GM21360 (cell line): ENCODE results near the gene NAV1.

Experiments used
- ATAC-seq: cut with Tn5 transposase; IDR thresholded peaks from one replicate; pipeline ENCODE4 v1.9.1; 2021; ENCODE audit warnings: mild to moderate bottlenecking, moderate library complexity; ENCODE audit not compliant: unreplicated experiment

NAV1 gene

DNA sequence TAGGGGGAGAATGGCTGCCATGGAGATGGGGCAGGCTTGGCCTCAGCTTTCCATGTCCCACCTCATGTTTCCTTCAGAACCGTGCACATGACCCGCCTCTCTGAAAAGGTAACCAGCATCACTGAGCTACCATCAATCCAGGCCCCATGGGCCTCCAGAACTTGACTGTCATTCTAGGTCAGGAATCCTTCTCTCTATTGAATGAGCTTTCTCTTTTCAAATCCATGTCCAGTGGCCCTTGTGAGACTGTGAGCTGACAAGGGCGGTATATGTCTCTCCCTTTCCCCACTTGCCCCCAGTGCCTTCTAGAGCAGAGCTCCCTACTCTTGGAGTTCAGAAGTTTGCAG lies 36.4 kb upstream of the NAV1 start:
- no peak for ATAC-seq

DNA sequence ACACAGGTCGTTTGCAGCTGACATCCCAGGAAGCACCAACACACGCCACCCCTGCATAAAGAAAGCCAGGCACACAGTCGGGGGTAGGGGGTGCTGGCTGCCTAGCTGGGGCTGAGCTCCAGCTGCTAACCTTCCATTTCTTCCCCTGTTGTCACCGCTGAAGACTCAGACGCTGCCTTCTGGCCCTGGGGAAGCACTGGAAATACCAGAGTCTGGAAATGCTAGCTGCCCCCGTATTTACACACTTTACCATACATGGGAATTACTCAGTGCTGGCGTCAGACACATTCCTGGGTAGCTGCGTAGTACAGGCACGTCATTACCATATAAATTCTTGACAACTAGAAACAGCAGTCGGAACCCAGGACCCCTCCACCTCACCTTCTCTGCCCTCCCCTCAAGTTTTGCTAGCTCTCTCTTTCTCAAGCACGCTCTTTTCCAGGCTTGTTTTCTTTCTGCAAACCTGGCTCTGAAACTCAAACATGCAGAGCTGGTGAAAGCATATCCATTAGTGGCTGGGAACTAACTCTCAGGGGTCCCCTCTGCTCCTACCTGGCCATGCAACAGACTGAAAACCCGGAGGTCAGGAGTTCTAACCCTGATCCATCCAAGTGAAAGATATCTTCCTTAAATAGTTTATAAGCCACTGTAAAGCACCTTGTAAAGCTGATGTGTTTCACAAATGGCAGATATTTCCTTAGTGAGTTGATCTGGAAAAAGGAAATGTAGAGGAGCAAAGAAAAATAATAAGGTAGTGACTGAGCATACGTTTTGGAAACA lies 35.3 kb upstream of the NAV1 start:
- ATAC-seq, result no peak

DNA sequence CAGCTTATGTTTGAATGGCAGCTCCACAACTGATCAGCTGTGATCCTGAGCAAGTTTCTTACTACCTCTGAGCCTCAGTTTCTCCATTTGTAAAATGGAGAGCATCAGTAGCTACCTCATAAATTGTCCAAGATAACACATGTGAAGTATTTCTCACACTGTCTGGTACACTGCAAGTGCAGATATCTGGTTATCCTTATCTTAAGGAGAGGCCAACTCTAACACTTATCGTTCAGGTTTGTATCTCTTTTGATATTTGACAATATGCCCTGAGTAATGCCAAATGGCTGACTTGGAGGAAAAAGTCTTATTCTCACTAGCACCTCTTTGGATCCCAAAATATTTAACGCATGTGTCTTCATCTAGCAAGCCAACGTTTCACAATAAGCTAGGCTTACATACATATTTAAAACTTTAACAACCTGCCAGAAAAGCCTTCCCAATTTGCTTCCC lies 34.7 kb upstream of the NAV1 start:
- ATAC-seq, result no peak

DNA sequence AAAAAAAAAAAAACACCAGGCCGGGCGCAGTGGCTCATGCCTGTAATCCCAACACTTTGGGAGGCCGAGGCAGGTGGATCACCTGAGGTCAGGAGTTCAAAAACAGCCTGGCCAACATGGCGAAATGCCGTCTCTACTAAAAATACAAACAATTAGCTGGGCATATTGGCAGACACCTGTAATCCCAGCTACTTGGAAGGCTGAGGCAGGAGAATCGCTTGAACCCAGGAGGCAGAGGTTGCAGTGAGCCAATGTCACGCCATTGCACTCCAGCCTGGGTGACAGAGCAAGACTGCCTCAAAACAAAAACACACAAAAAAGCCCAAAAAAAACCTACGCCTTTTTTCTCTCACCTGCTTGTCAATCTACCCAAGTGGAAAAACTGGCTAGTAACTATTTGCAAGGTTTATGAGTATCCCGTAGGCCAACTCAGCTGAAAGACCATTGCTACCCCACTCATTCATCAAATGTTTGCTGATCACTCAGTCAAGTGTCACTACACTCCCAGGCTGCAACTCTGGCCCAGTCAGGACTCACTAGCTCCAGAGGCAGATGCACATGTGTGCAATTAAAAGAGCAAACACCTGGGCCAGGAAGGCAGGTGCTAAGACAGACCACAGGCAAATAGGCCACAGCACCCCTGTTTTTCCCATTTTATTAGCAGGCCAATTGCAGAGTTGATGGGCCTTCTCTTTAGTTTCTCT lies 34.0 kb upstream of the NAV1 start:
- no peak for ATAC-seq

DNA sequence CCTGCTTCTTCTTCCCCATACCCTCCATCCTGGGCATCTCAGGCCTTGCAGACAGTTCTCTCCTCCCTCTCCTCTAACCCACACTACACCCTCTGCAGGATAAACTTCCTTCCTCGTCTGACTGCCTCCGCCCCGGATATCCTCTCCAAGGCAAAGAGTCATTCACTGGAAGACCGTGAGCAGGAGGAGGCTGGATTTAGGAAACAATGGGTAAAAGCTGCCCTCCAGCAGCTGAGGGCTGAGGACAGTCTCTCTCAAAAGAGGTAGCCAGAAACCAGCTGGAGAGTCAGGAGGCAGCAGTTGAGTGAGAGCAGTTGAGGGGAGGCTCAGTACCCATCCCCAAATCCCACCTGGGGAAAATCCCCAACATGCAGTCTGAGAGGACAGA lies 33.4 kb upstream of the NAV1 start:
- no peak for ATAC-seq

DNA sequence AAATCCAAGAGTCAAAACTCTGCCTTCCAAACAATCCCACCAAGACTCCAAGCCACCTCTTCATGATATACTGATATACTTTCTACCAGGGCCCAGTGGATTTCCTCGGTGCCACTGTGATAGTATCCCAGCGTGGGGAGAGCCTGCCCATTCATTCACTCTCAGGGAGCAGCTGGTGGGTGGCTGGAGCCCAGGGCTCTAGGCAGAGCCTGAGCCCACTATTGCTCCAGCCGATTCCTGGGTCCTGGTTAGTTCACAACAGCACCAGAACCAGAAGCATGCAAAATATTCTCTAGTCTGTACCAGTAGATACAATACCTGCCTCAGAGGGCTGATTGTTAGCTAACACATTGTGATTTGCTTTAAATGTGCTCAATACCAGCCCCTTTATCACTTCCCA lies 32.8 kb upstream of the NAV1 start:
- ATAC-seq, result no peak

DNA sequence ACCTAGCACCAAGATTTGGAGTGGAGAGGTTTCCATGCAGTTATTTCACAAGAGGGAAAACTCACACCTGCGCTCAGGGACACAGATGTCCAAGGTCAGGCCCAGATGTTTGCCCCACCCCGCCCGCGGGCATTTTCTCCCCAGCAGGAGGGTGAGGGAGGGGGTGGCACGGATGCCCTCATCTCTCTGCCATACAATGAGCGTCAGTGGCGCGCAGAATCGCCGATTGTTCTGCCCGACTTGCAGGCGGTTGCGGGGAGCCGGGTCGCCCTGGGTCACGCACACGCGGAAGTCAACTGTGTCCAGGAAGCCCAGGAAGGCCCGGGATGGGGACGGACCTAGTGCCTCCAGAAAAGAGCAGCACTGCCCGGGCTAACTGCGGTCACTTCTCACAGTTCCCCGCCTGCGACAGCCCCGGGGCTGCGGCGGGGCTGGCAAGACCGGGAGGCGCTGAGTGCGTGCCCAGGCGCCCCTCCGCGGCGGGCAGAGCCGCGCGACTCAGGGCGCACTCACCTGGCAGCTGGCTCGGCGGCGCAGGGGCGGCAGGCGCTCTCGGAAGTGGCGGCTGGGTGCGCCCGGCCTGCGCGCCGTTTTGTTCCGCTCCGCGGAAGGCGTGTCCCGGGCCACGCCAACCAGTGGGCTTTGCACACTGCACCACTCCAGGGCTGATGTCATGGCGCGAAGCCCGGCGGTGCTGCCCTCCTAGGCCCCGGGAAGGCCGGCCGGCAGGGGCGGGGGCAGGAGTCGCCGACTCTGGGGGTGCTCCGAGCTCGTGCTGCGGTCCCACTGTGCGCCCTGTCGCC lies 32.2 kb upstream of the NAV1 start, which contains the start of gene CSRP1:
Gene CSRP1 (minus strand): TSS at position 567 of the 803 bp plus-strand sequence. CDS start 10,820 bp downstream, outside the sequence.
- peak; percentile 77 for ATAC-seq

DNA sequence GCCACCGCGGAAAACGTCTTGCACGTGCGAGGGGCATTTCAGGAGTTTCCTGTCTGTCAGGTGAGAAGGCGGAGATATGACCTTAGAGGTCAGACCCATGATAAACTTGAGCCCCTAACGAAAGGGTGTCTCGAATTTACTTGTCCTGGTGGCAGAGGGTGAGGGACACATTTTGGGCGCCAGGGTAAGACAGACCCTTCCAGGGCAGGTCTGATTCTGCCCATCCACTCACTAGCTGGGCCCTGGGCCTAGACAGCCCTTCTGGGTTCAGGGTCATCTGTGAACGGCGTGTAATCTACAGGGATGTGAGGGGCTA lies 31.6 kb upstream of the NAV1 start:
- ATAC-seq, result no peak

DNA sequence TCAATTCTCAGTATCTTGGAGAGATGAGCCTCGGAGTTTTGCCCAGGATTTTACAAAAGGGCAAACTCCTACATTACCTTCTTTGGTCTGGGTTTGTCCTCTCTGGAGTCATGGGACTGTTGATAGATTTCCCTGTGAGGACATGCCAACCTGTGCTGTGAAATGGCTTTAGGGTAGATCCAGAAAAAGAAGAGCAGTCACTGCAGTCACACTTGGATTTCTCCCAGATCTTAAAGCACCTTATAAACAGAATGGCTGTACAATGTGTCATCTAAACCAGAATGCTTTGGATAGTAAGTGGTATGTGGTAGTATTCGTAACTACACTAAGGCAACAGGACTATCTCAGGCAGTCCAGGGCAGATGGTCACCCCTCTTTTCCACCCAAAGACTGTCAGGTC lies 30.1 kb upstream of the NAV1 start:
- no peak for ATAC-seq

DNA sequence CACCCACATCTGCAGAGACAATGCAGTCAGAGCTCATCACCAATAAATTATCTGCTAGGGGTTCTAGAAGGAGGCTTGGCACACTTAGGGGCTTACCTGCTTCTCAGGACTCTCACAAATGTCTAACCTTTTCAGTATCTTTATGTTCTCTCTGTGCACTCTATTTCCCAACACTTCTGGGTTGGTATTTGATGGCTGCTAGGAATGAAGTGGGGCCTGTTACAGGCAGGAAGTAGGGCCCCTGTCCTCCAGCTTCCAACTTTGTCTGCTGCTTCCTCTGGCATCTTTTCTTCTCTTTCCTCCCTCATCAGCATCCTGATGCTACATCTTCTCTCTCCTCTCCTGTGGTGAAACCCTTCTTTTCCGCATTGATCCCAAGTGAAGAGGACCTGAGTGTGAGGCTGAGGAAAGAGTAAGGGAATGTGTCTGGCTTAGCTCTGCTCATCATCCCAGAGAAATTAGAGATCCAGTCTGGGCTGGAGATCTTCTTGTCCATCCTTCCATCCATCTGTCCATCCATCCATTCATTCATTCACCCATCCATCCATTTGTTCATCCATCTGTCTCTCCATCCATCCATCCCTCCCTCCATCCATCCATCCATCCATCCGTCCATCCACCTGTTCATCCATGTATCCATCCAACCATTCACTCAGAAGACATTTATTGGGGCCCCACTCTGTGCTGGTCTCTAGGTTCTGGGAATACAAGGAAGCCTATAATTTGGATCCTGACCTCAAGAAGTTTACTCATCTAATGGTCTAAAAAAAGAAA lies 29.1 kb upstream of the NAV1 start:
- ATAC-seq, result no peak

DNA sequence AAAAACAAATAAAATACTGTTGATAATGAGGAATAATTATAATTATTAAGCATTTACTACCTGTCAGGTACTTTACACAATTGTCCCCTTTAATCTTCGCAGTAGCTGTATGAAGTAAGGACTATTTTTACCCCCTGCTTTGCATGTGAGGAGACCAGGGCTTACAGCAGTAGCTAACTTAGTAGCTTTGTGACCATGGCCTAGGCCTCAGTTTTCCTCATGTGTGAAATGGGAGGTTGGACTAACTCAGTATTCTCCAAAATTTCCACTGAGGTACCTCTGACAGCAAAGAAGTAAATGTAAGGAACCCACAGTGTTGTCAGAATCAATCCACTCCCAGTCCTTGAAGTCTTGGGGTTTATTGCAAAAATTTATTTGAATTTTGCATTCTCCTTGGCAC lies 28.2 kb upstream of the NAV1 start:
- ATAC-seq, result no peak

DNA sequence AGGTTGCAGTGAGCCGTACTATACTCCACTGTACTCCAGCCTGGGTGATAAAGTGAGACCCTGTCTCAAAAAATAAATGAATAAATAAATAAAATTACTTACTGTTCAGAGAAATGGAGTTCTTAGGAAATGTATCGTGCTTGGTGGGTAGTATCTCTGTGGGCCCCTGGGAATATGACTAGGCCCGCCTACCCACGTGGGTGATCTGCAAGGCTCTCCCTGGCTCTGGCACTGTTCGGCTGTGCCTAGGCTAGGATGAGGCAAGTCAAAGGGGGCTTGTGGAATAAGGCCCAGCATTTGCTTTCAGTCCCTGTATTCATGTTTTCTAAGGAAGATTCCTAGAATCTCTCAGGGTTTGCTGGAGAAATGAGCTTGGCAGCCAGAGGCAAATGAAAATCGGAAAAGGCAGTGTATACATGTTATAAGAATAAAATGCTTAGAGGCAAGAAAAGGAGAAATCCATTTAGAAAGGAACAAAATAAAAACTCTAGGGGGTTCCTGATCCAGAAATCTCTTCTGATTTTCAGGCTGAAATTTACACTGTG lies 27.5 kb upstream of the NAV1 start:
- no peak for ATAC-seq

DNA sequence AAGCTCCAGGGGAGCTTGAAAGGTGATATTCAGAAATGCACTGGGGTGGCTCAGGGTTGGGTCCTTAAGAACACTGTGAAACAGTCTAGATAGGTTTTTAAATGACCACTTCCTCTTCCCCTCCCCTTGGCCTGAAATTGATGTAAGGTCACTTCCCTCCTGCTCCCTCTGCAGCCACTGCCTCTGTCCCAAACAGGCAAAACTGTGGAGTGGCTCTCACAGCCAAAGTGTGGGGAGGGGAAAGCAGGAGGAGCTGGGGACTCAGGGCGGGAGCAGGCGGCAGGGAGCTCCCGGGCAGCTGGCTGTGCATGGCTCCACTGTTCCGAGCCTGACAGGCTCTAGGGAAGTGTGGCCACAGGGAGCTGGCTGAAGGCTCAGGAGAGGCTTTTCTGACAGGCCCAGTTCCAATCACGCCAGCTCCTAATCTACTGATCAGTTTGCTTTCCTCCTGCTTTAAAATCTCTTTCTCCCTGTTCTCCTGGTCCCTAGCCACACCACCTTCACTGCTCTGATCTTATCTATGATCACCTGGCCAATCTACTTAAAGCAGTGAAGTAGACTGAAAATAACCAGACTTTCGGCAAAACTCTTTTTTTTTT lies 26.9 kb upstream of the NAV1 start:
- ATAC-seq, result no peak

DNA sequence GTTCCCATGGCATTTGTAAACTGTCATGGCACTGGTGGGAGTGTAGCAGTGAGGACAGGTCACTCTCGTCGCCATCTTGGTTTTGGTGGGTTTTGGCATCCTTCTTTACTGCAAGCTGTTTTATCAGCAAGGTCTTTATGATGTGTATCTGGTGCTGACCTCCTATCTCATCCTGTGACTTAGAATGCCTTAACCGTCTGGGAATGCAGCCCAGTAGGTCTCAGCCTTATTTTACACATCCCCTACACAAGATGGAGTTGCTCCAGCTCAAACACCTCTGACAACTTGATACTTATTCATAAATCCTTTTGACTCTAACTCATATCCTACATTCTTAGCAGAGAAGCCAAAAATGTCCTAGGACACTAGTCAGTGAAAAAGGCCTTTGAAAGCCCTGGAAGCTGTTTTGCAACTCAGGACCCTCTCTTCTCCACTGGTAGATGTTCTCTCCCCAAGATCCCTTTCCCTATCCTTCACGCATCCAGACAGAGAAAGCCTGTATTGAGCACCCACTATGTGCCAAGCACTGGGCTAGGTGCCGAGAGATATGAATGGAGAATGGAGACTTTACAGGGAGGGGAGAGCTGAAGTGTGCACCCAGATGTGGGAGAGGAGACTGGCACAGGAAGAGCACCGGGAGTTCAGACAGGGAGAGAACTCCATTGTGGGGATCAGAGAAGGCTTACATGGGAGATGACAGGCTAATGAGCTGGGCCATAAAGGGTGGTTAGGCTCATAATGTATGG lies 25.3 kb upstream of the NAV1 start:
- no peak for ATAC-seq

DNA sequence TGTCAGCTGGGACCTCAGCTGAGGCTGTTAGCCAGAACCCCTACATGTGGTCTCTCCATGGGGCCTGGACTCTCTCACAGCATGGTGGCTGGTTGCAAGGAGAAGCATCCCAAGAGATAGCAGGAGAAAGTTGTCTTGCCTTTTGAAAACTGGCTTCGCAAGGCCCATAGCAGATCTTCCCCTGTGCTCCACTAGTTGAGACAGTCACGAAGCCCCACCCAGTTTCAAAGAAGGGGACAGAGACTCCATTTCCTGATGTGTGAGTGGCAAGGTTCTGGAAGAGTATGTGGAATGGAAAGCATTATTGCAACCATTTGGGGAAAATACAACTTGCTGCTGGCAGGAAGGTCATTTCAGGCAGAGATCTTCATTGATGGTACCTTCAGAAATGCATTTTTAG lies 24.5 kb upstream of the NAV1 start:
- ATAC-seq, result no peak

DNA sequence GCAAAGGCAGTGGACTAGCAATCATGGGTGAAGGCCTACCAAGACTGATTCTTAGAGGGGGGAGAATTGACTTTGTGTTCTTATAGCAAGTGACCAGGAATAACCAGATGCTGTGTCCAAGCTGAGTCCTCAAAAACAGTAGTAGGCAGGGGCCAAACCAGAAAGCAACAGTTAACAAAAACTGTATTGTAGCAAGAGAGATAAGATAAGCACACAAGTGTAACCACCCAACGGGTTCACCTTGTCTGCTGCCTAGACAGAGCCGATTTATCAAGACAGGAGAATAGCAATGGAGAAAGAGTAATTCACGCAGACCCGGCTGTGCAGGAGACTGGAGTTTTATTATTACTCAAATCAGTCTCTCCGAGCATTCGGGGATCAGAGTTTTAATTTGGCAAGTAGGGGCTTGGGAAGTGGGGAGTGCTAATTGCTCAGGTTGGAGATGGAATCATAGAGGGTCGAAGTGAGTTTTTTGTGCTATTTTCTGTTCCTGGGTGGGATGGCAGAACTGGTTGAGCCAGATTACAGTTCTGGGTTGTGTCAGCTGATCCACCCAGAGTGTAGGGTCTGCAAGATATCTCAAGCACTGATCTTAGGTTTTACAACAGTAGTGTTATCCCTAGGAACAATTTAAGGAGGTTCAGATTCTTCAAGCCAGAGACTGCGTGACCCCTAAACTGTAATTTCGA lies 23.7 kb upstream of the NAV1 start:
- no peak for ATAC-seq

DNA sequence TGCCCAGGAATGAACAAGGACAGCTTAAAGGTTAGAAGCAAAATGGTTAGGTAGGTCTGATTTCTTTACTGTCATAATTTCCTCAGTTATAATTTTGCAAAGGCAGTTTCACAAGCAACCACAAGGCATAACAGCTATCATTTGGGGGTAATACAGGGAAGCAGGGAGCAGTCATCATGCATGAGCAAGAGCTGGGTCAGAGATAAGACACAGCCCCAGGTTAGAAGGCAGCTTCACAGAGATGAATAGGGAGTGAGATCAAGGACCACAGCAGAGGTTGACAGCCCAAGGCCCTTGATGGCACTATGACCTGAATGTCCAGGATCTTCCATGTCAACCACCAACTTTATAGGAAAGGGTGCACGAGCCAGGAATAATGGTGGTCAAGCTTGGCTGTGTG lies 23.0 kb upstream of the NAV1 start:
- ATAC-seq, result no peak

DNA sequence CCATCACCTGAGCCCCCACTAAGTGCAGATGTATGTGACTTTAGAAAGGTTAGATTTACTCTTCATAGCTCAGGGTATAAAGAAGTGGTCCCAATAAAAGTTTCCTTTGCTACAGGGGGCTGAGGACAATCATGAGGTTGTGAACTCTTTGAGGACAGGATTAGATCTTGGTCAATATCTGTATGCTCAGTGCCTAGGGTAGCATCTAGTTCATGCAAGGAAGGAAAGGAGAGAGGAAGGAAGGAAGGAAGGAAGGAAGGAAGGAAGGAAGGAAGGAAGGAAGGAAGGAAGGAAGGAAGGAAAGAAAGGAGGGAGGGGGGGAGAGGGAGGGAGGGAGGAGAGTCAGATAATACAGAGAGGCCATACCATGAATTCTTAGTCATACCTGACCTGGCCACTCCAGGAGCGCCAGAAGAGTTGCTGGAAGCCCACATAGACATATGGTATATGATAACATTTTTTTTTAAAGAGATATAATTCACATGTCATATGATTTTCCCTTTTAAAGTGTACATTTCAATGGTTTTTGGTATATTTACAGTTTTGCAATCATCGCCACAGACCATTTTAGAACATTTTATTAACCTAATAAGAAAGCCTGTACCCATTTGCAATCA lies 22.3 kb upstream of the NAV1 start:
- no peak for ATAC-seq

DNA sequence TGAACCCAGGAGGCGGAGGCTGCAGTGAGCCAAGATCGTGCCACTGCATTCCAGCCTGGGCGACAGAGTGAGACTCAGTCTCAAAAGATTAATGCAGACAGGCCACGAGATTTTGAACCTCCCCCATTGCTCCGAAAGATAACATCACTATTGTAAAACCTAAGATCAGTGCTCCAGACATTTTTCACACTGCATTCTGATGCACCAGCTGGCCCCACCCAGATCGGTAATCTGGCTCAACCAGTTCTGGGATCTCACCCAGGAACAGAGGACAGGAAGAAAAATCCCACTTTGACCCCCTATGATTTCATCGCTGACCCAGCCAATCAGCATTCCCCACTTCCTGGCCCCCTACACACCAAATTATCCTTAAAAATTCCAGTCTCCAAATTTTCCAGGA lies 21.3 kb upstream of the NAV1 start:
- ATAC-seq, result no peak
